ENCODE measurements around the gene BAIAP2. TPM values are rescaled to one million over a fixed set of nuclear protein-coding genes. Genes with fewer than 3 reads are reported as not detected.

Gene BAIAP2
- total RNA-seq, 1 experiment from 2014 or later, result 67.0 TPM

DNA sequence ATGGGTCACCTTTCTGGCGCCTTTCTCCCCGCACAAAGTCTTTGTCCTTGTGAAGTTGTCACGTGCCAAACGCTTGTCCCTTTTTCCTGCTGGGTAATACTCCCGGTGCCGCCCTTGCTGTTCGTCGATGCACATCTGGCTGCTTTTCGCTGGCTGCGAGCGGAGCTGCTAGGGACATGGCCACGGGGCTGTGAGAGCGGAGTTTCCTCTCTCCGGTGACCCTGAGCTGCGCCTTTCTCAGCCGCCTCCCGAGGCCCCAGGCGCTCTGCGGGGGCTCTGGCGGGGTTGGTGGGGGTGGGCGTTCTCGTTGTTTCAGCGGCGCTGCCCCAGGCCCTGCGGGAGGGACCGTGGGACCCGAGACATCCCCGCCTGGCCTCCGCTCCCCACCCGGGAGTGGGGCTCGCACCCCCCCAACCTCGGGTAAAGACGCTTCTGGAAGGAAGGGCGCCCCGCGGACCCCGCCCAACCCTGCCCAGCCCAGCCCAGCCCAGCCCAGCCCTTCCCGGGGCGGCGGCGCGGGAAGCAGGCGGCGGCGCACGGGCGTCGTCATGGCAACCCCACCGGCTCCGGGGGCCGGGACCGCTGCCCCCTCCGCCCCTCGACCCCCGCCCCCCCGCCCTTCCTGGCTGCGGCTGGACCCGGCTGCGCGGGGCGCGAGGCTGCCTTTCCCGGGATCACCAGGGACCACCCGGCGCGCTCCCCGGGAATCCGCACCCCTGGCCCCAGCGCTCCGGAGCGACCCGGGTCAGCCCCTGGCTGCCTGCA, 31.1 kb upstream of the BAIAP2 start:
- peaks cover 30% of the 10 kb centered on the region for H3K27me3 Mint-ChIP-seq (ENCODE audit: insufficient read depth, unreplicated experiment)
- intact Hi-C loops (cut with micrococcal nuclease), result no loop called here
- H3K4me3 Mint-ChIP-seq (ENCODE audit: unreplicated experiment), result no peak overlapping the region
- no peak overlapping the region for H3K27ac Mint-ChIP-seq (ENCODE audit: low read depth, unreplicated experiment)
- H3K36me3 Mint-ChIP-seq (ENCODE audit: insufficient read depth, unreplicated experiment), result peaks cover 12% of the 10 kb centered on the region
- no TSS peak for BruUV-seq (replicated peaks)
- ChIA-PET CTCF (no interaction called here), POLR2A (no interaction called here)
- DNase-seq (ENCODE audit: unreplicated experiment), result no peak
- peaks cover 11% of the 10 kb centered on the region for H3K4me1 Mint-ChIP-seq (ENCODE audit: insufficient read depth, unreplicated experiment)
- TF ChIP-seq, protein P1, sequence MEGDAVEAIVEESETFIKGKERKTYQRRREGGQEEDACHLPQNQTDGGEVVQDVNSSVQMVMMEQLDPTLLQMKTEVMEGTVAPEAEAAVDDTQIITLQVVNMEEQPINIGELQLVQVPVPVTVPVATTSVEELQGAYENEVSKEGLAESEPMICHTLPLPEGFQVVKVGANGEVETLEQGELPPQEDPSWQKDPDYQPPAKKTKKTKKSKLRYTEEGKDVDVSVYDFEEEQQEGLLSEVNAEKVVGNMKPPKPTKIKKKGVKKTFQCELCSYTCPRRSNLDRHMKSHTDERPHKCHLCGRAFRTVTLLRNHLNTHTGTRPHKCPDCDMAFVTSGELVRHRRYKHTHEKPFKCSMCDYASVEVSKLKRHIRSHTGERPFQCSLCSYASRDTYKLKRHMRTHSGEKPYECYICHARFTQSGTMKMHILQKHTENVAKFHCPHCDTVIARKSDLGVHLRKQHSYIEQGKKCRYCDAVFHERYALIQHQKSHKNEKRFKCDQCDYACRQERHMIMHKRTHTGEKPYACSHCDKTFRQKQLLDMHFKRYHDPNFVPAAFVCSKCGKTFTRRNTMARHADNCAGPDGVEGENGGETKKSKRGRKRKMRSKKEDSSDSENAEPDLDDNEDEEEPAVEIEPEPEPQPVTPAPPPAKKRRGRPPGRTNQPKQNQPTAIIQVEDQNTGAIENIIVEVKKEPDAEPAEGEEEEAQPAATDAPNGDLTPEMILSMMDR (IDR thresholded peaks at IDR 0.05; ENCODE audit: unreplicated experiment), result no peak
- H3K9me3 Mint-ChIP-seq (ENCODE audit: unreplicated experiment), result no peaks in the 10 kb centered on the region

DNA sequence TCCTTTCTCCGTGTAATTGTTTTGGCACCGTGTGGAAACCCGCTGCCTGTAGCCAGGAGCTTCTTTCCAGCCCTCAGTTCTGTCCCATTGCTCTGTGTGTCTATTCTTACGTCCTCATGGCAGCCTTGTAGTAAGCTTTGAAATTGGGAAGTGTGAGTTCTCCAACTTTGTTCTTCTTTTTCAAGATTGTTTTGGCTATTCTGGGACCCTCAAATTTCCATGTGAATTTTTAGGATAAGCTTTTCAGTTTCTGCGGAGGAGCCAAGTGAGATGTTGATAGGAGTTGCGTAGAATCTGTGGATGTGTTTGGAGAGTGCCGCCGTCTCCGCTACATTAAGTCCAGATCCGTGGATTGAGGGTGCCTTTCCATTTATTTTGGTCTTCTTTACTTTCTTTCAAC, 28.1 kb upstream of the BAIAP2 start:
- no peak overlapping the region for H3K4me3 Mint-ChIP-seq (ENCODE audit: unreplicated experiment)
- ChIA-PET POLR2A (no interaction called here), CTCF (interaction anchor here (0.7 kb wide), 1 partner anchor 224 kb away, joined by 4 read pairs; no protein-coding TSS in a partner anchor)
- no peak for DNase-seq (ENCODE audit: unreplicated experiment)
- TF ChIP-seq, protein P1 (IDR thresholded peaks at IDR 0.05; ENCODE audit: unreplicated experiment), result no peak
- peaks cover 7% of the 10 kb centered on the region for H3K36me3 Mint-ChIP-seq (ENCODE audit: insufficient read depth, unreplicated experiment)
- intact Hi-C loops (cut with micrococcal nuclease), result no loop called here
- no TSS peak for BruUV-seq (replicated peaks)
- no peak overlapping the region for H3K27ac Mint-ChIP-seq (ENCODE audit: low read depth, unreplicated experiment)
- H3K4me1 Mint-ChIP-seq (ENCODE audit: insufficient read depth, unreplicated experiment), result peaks cover 7% of the 10 kb centered on the region
- H3K27me3 Mint-ChIP-seq (ENCODE audit: insufficient read depth, unreplicated experiment), result peaks cover 41% of the 10 kb centered on the region
- peaks cover 9% of the 10 kb centered on the region for H3K9me3 Mint-ChIP-seq (ENCODE audit: unreplicated experiment)

GRCh38 chr17:81008140-81008539, 26.8 kb upstream of the BAIAP2 start:
- Mint-ChIP-seq H3K4me1 (ENCODE audit: insufficient read depth, unreplicated experiment) (peaks cover 5% of the 10 kb centered on the region), H3K9me3 (ENCODE audit: unreplicated experiment) (peaks cover 9% of the 10 kb centered on the region)

DNA sequence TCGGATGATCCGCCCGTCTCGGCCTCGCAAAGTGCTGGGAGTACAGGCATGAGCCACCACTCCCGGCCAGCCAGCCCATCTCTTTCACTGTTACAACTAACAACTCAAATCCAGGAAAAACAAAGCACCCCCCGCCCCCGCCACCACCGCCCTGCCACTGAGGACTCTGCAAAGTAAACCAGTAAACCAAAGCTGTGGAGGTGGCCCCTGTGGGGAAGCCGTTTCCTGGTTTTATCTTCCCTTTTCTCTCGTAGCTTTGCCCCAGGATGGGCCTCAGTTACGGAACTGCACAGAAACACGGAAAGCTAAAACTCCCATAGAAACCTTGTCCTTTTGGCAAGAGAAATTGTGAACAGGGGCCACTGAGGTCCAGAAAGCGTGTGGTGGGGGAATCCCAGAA, 25.8 kb upstream of the BAIAP2 start:
- no TSS peak for BruUV-seq (replicated peaks)
- POLR2A ChIA-PET, result interaction anchor here (0.7 to 1.3 kb wide), 3 partner anchors 15 to 705 kb away, joined by 3 to 5 read pairs (median 4); no protein-coding TSS in a partner anchor
- no peak for DNase-seq (ENCODE audit: unreplicated experiment)
- CTCF ChIA-PET, result interaction anchor here (0.5 to 1.4 kb wide), 4 partner anchors 14 to 49 kb away, joined by 3 to 4 read pairs (median 4); no protein-coding TSS in a partner anchor
- TF ChIP-seq, protein P1 (IDR thresholded peaks at IDR 0.05; ENCODE audit: unreplicated experiment), result no peak
- no peak overlapping the region for H3K27ac Mint-ChIP-seq (ENCODE audit: low read depth, unreplicated experiment)
- peaks cover 5% of the 10 kb centered on the region for H3K4me1 Mint-ChIP-seq (ENCODE audit: insufficient read depth, unreplicated experiment)
- peaks cover 9% of the 10 kb centered on the region for H3K9me3 Mint-ChIP-seq (ENCODE audit: unreplicated experiment)
- intact Hi-C loops (cut with micrococcal nuclease), result no loop called here
- H3K36me3 Mint-ChIP-seq (ENCODE audit: insufficient read depth, unreplicated experiment), result peaks cover 7% of the 10 kb centered on the region
- H3K4me3 Mint-ChIP-seq (ENCODE audit: unreplicated experiment), result no peak overlapping the region
- peaks cover 40% of the 10 kb centered on the region for H3K27me3 Mint-ChIP-seq (ENCODE audit: insufficient read depth, unreplicated experiment)

More at GRCh38 chr17:81008140-81008539, 26.8 kb upstream of the BAIAP2 start:
- CTCF ChIA-PET, result no interaction called here
- no TSS peak for BruUV-seq (replicated peaks)
- H3K27me3 Mint-ChIP-seq (ENCODE audit: insufficient read depth, unreplicated experiment), result peaks cover 41% of the 10 kb centered on the region
- TF ChIP-seq, protein P1 (IDR thresholded peaks at IDR 0.05; ENCODE audit: unreplicated experiment), result no peak
- no peak overlapping the region for H3K27ac Mint-ChIP-seq (ENCODE audit: low read depth, unreplicated experiment)
- no peak for DNase-seq (ENCODE audit: unreplicated experiment)
- peaks cover 7% of the 10 kb centered on the region for H3K36me3 Mint-ChIP-seq (ENCODE audit: insufficient read depth, unreplicated experiment)
- POLR2A ChIA-PET, result no interaction called here
- H3K4me3 Mint-ChIP-seq (ENCODE audit: unreplicated experiment), result no peak overlapping the region
- intact Hi-C loops (cut with micrococcal nuclease), result no loop called here

Data from MCF 10A (cell line).